Activated naive CD4-positive, alpha-beta T cell treated with anti-CD3 and anti-CD28 coated beads, Interleukin-2, amount 50 U/mL, for 24 hours (primary cell): ENCODE results near the gene PDE4B.
"Not testable (repeated sequence)": the region's sequence is repeated elsewhere in the genome, so short reads cannot be mapped to it uniquely, and the experiment has no call there.

ENCODE experiments used
- H3K27ac Mint-ChIP-seq: one replicate; pipeline ENCODE4 v1.8.0; 2021; ENCODE audit warnings: mild to moderate bottlenecking, mixed read lengths
- H3K27me3 Mint-ChIP-seq: one replicate; pipeline ENCODE4 v1.8.0; 2021; ENCODE audit warnings: mixed read lengths
- H3K36me3 Mint-ChIP-seq: one replicate; pipeline ENCODE4 v1.8.0; 2021; ENCODE audit warnings: mixed read lengths
- H3K4me1 Mint-ChIP-seq: one replicate; pipeline ENCODE4 v1.8.0; 2021; ENCODE audit warnings: mixed read lengths
- H3K4me3 Mint-ChIP-seq: one replicate; pipeline ENCODE4 v1.8.0; 2021; ENCODE audit warnings: mild to moderate bottlenecking, mixed read lengths
- H3K9me3 Mint-ChIP-seq: one replicate; pipeline ENCODE4 v1.8.0; 2021; ENCODE audit warnings: mixed read lengths

The PDE4B gene

DNA sequence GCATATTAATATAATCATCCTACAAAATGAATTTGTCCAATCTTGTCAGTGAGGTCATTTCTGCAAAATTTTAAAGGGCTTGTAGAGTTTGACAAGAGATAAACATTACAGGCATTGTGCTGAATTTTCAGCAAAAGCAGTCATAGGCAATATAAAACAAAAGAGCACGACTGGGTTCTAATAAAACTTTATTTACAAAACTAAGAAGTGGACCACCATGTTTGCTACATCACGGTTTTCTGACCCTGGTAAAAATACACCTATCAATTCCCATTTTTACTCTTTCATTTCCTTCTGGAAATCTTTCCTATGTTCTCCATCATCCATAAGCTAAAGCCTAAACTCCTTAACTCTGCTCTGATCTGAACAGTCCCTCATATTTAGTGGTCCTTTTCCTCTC lies 511.4 kb downstream of the PDE4B start:
- Mint-ChIP-seq H3K4me1 (peaks cover 31% of the 10 kb centered on the region), H3K9me3 (no peaks in the 10 kb centered on the region), H3K27ac (no peak overlapping the region), H3K4me3 (no peak overlapping the region), H3K36me3 (no peaks in the 10 kb centered on the region), H3K27me3 (no peaks in the 10 kb centered on the region)

DNA sequence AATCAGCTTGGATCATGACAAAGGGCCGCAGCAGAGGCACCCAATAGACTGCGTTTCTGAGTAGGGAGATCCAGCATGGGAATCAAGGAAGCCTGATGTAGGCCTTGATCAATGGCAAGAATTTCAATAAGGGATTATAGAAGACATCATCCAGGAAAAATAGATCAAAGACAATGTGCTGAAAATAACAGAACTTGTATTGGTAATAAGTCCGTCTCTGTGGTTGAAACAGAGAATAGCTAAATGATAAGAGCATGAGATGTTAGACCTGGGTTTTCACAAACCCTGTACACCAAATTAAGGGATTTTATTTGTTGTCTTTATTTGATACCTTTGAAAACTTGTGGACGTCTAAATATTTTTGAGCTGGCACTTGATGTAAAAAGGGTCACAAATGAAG lies 513.2 kb downstream of the PDE4B start:
- Mint-ChIP-seq H3K9me3 (no peaks in the 10 kb centered on the region), H3K27ac (no peak overlapping the region), H3K4me3 (no peak overlapping the region), H3K4me1 (peaks cover 21% of the 10 kb centered on the region), H3K36me3 (no peaks in the 10 kb centered on the region), H3K27me3 (no peaks in the 10 kb centered on the region)

DNA sequence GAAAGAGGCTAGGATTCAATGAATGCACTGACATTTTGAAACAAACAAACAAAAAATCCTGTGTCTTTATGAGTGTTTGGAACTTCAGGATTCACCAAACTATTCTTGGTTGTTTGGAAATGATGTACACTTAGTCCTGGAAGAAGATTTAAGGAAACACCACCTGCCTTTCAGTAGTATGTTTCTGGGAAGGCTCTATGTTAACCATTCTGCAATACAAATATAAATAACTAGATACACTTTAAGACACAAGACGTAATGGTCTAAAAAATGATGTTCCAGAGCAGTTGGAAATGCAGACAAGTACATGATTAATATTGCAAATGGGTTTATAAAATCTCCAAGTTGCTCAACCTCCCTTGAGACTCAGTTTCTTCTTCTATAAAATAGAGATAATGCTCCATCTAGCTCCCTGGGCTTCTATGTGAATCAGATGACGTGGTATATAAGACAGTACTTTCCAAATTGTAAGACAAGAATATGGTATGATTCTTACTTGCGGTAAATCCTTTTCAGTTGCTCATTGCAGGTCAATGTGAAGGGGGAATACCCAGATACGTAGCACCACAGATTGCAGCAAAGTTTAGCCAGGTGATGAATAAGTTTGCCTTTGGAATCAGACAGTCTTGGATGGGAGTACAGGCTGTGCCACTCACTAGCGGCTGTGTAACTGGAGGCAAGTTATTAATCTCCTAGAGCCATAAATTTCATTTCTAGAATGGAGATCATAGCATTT lies 516.5 kb downstream of the PDE4B start:
- Mint-ChIP-seq H3K4me3 (no peak overlapping the region), H3K27ac (no peak overlapping the region), H3K27me3 (no peaks in the 10 kb centered on the region), H3K9me3 (no peaks in the 10 kb centered on the region), H3K36me3 (no peaks in the 10 kb centered on the region), H3K4me1 (no peaks in the 10 kb centered on the region)

- peaks cover 4% of the 10 kb centered on the region for H3K4me1 Mint-ChIP-seq
- no peaks in the 10 kb centered on the region for H3K27me3 Mint-ChIP-seq
- H3K36me3 Mint-ChIP-seq, result no peaks in the 10 kb centered on the region
- H3K4me3 Mint-ChIP-seq, result no peak overlapping the region
- H3K27ac Mint-ChIP-seq, result no peak overlapping the region
- peaks cover 5% of the 10 kb centered on the region for H3K9me3 Mint-ChIP-seq
Measured at GRCh38 chr1:66311092-66311491, 518.4 kb downstream of the PDE4B start.

- Mint-ChIP-seq H3K9me3 (peaks cover 5% of the 10 kb centered on the region), H3K27me3 (no peaks in the 10 kb centered on the region), H3K36me3 (no peaks in the 10 kb centered on the region), H3K27ac (no peak overlapping the region), H3K4me1 (peaks cover 7% of the 10 kb centered on the region), H3K4me3 (no peak overlapping the region)
Measured at GRCh38 chr1:66311628-66312027, 518.9 kb downstream of the PDE4B start.

DNA sequence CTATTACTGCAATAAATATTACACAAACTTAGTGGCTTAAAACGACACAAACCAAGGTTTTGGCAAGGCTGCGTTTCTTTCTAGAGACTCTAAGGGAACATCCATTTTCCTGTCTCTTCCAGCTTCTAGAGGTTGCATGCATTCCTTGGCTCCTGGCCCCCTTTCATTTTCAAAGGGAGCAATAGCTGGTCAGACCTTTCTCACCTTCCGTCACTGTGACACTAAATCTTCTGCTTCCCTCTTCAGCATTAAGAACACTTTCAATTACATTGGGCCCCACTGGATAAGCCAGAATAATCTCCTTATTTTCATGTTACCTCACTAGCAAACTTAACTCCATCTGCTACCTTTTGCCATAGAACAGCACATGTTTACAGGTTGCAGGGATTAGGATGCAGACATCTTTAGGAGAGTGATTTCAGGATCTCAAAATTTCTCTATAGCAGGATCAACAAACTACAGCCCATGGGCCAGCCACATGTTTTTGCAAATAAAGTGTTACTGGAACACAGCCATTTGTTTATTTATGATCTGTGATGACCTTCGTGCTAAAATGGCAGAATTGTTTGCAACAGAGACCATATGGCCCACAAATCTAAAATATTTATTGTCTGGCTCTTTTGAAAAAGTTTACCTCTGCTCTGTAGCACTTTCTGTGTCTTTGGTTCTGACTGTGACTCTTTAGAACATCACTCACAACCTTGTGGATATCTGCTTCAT lies 519.7 kb downstream of the PDE4B start:
- Mint-ChIP-seq H3K27ac (no peak overlapping the region), H3K4me1 (peaks cover 14% of the 10 kb centered on the region), H3K27me3 (no peaks in the 10 kb centered on the region), H3K9me3 (peaks cover 5% of the 10 kb centered on the region), H3K36me3 (no peaks in the 10 kb centered on the region), H3K4me3 (no peak overlapping the region)

GRCh38 chr1:66313429-66313828 lies 520.7 kb downstream of the PDE4B start:
- H3K27me3 Mint-ChIP-seq, result no peaks in the 10 kb centered on the region
- H3K36me3 Mint-ChIP-seq, result no peaks in the 10 kb centered on the region
- no peak overlapping the region for H3K4me3 Mint-ChIP-seq
- peaks cover 14% of the 10 kb centered on the region for H3K4me1 Mint-ChIP-seq
- peaks cover 5% of the 10 kb centered on the region for H3K9me3 Mint-ChIP-seq
- no peak overlapping the region for H3K27ac Mint-ChIP-seq

DNA sequence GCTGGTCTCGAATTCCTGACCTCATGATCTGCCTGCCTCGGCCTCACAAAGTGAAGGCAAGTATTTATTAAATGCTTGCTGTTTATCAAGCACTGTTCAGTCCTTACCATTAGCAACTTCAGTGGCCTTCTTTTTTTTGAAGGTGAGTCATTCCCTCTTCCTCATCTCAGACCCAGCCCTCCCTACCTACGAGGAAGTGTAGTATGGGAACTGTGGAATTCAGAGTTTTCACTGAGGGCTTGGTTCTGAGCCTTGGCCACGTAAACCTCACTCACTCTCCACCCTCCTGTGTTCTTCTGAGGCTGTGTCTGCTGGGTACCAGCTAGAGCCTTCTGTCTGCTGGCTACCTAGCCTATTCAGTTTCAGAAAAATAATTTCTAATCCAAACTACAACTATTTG lies 523.0 kb downstream of the PDE4B start:
- Mint-ChIP-seq H3K27ac (no peak overlapping the region), H3K9me3 (peaks cover 5% of the 10 kb centered on the region), H3K4me3 (no peak overlapping the region), H3K36me3 (no peaks in the 10 kb centered on the region), H3K4me1 (peaks cover 14% of the 10 kb centered on the region), H3K27me3 (no peaks in the 10 kb centered on the region)

DNA sequence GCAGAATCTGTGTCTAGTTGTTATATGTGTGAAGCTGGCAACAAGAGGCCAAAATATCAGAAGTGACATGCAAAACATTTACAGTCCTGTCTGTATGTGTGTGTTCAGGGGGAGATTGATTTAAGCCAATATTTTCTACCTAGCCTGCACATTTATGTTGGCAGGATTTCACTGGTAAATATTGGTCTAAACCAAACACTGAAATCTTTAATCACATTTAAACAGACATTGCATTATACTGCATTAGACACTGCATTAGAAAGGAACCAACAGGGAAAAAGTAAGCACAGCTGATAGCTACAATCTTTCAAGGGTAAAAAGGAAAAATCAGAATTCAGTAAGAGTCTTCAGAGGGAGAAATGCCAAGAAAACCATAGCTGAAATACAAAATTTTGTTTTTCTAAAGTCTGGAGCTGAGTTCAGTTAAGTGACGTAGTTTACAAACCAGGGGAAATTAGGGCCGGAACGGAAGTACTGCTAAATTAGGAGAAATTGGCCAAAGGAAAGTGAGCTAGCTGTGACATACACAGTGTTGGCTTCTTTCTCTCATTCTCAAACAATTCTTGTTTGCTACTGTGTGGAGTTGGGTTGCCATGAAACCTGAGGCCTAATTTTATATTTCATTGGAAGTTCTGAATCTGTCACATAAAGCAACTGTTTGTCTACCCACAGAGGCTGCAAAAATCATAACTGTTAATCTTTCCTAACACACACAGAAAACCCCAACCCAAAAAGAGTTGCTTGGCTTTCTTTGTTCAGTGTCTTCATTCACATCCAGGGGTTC lies 524.0 kb downstream of the PDE4B start:
- H3K4me3 Mint-ChIP-seq, result no peak overlapping the region
- H3K27me3 Mint-ChIP-seq, result no peaks in the 10 kb centered on the region
- peaks cover 5% of the 10 kb centered on the region for H3K9me3 Mint-ChIP-seq
- H3K27ac Mint-ChIP-seq, result peak overlapping the region; percentile 13
- no peaks in the 10 kb centered on the region for H3K36me3 Mint-ChIP-seq
- H3K4me1 Mint-ChIP-seq, result peaks cover 14% of the 10 kb centered on the region

DNA sequence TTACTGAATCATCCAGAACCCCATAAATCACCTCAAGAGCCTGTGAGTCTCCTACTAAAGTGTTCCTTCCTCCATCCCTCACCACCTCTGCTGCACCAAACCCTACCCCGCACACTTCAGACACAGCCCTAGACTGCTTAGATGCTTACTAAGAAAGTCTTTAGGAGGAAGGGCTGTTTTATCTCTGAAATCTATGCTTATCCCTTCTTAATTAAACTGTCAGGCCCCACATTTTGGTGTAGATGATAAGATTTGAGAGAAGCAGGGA lies 524.5 kb downstream of the PDE4B start:
- Mint-ChIP-seq H3K27ac (peak overlapping the region; percentile 13), H3K9me3 (peaks cover 5% of the 10 kb centered on the region), H3K36me3 (no peaks in the 10 kb centered on the region), H3K4me1 (peaks cover 14% of the 10 kb centered on the region), H3K27me3 (no peaks in the 10 kb centered on the region), H3K4me3 (no peak overlapping the region)

GRCh38 chr1:66320231-66320630 lies 527.5 kb downstream of the PDE4B start:
- Mint-ChIP-seq H3K9me3 (no peaks in the 10 kb centered on the region), H3K4me1 (peaks cover 29% of the 10 kb centered on the region), H3K36me3 (no peaks in the 10 kb centered on the region), H3K4me3 (no peak overlapping the region), H3K27me3 (no peaks in the 10 kb centered on the region), H3K27ac (no peak overlapping the region)

DNA sequence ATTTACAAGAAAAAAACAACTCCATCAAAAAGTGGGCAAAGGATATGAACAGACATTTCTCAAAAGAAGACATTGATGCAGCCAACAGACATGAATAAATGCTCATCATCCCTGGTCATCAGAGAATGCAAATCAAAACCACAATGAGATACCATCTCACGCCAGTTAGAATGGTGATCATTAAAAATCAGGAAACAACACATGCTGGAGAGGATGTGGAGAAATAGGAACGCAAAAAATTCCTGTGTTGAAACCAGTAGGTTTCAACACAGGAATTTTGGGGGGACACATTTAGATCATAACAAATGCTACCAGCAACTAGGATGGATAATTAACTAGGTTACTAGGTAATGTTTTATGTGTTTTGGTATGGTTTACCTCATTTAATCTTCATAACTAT lies 529.8 kb downstream of the PDE4B start:
- H3K9me3 Mint-ChIP-seq, H3K27ac Mint-ChIP-seq, H3K36me3 Mint-ChIP-seq, H3K4me3 Mint-ChIP-seq, H3K27me3 Mint-ChIP-seq: not testable (repeated sequence)
- peaks cover 28% of the 10 kb centered on the region for H3K4me1 Mint-ChIP-seq

GRCh38 chr1:66323958-66324625 lies 531.4 kb downstream of the PDE4B start:
- Mint-ChIP-seq H3K27ac (peak overlapping the region; percentile 5), H3K4me3 (no peak overlapping the region), H3K9me3 (no peaks in the 10 kb centered on the region), H3K36me3 (no peaks in the 10 kb centered on the region), H3K27me3 (no peaks in the 10 kb centered on the region), H3K4me1 (peaks cover 36% of the 10 kb centered on the region)

DNA sequence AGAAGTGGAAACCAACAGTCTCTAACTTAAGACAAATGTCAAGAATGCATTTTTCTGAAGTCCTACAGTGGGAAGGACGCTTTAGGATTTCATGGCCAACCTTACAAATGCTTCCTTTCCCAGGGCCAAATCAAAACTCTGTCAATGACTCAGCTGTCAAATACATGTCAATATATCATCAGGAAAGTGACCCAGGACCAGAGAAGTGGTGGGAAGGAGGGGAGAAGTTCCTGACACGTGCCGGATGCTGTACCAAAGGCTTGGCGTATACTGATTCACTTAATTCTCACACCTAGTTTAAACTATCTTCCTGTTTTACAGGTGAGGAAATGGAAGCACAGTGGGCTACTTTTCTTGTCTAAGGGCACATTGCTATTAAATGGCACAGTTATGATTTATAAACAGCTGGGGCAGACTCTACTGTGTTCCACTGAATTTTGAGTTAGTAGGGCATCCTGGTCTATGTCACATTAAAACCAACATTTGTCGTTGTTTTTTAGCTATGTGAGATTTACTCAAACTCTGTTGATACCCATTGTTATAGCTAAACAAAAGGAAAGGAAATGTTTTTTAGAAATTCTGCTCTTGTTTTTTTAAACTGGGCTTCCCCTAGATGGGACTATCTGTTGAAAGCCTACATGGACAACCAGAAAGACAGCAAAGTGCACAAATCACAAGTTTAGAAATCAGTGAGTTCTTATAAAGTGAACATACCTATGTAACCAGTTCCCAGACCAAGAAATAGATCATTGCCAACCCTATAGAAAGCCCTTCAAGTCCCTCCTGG lies 533.1 kb downstream of the PDE4B start:
- Mint-ChIP-seq H3K4me3 (no peak overlapping the region), H3K4me1 (peaks cover 52% of the 10 kb centered on the region), H3K27ac (no peak overlapping the region), H3K9me3 (no peaks in the 10 kb centered on the region), H3K27me3 (no peaks in the 10 kb centered on the region), H3K36me3 (no peaks in the 10 kb centered on the region)

DNA sequence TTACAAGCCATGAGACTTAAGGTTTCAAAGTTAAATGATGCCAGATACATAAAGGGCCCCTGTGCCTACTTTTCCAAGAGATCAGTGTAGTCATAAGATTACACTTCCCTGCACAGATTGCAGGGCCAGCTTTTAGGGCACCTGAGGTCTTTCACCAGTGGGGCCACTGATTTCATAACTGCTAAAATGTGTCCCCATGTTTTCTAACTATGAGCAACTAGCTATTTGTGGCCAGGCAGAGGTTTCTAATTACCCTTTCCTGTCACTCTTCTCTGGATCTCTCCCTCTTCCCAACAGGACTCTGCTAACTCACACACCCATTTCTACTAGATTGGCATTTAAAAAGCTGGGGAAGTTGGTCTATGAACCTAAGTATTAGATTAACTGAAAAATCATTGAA lies 534.2 kb downstream of the PDE4B start:
- H3K27me3 Mint-ChIP-seq, result no peaks in the 10 kb centered on the region
- no peak overlapping the region for H3K4me3 Mint-ChIP-seq
- peaks cover 57% of the 10 kb centered on the region for H3K4me1 Mint-ChIP-seq
- no peaks in the 10 kb centered on the region for H3K36me3 Mint-ChIP-seq
- H3K9me3 Mint-ChIP-seq, result no peaks in the 10 kb centered on the region
- no peak overlapping the region for H3K27ac Mint-ChIP-seq
